HFFc6 (cell line): Measurements from ENCODE around the gene SARDH. TPM values are rescaled to one million over a fixed set of nuclear protein-coding genes. Genes with fewer than 3 reads are reported as not detected.

Experiments used
- DNase-seq: peaks from one replicate; pipeline ENCODE4 v3.0.0-alpha.2; 2018
- H3K27ac Mint-ChIP-seq: 2 replicates; pipeline ENCODE4 v1.8.0; 2020; ENCODE audit warnings: mild to moderate bottlenecking, mixed read lengths
- H3K27me3 Mint-ChIP-seq: 2 replicates; pipeline ENCODE4 v1.8.0; 2021; ENCODE audit warnings: mild to moderate bottlenecking, moderate library complexity, mixed read lengths; ENCODE audit not compliant: insufficient read depth
- H3K36me3 Mint-ChIP-seq: 2 replicates; pipeline ENCODE4 v1.8.0; 2021; ENCODE audit warnings: low read depth, mixed read lengths
- H3K4me1 Mint-ChIP-seq: 2 replicates; pipeline ENCODE4 v1.8.0; 2020; ENCODE audit warnings: low read depth, mixed read lengths
- H3K4me3 Mint-ChIP-seq: 2 replicates; pipeline ENCODE4 v1.8.0; 2020; ENCODE audit warnings: mild to moderate bottlenecking, moderate library complexity, mixed read lengths
- H3K9me3 Mint-ChIP-seq: 2 replicates; pipeline ENCODE4 v1.8.0; 2020; ENCODE audit warnings: mild to moderate bottlenecking, mixed read lengths
- CTCF ChIP-seq: fragments of 200-600 bp; sonication (generic); IDR thresholded peaks from 2 replicates; pipeline ENCODE4 v1.5.0; 2021; ENCODE audit warnings: antibody characterized with exemption, mild to moderate bottlenecking
- total RNA-seq, 6 experiments: library from RNA; stranded (reverse); fragmentation: NEBNext Ultra II Directional; extraction: Animal tissue kit (Norgen Biotek cat#: 25700); gene quantifications; 2 replicates in 1 of 6; 3 replicates in 5 of 6; pipeline ENCODE4 v1.2.3, GENCODE V29; 2021

SARDH gene
- total RNA-seq, 6 experiments from 2014 or later: 0.24 to 5.1 (median 4.1) TPM

GRCh38 chr9:133635533-133636531 lies 102.3 kb downstream of the SARDH start, which contains the start of gene DBH:
TSS of gene DBH (plus strand) at chr9:133636363. CDS start at chr9:133636372, 9 bp downstream.
- no peaks in the 10 kb centered on the region for H3K9me3 Mint-ChIP-seq
- no peak for DNase-seq
- H3K4me3 Mint-ChIP-seq: no peak within 1 kb of the TSS
- TF ChIP-seq CTCF: no peak
- no peaks in the 10 kb centered on the region for H3K36me3 Mint-ChIP-seq
- H3K27ac Mint-ChIP-seq: no peak within 1 kb of the TSS
- H3K27me3 Mint-ChIP-seq: peaks cover 58% of the 10 kb centered on the region
- H3K4me1 Mint-ChIP-seq: no peaks in the 10 kb centered on the region

DNA sequence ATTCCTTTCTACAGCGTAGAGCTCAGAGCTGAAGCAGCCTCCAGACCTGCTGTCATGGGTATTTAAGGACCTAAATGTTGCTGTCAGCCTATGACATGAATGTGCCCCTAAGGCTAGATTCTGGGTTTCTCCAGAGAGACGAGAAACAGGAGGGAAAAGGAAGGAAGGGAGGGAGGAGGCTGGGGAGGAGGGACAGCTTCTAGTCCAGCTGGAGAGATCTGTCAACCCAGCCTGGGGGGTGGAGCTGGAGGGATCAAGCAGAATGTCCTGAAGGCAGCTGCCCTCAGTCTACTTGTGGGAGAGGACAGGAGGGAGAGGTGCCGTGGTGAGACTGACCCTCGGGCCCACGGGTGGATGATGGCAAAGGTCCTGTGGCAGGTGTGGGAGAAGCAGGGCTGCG lies 103.1 kb downstream of the SARDH start:
- Mint-ChIP-seq H3K27ac (no peak overlapping the region), H3K9me3 (no peaks in the 10 kb centered on the region), H3K4me1 (no peaks in the 10 kb centered on the region), H3K36me3 (no peaks in the 10 kb centered on the region), H3K4me3 (no peak overlapping the region), H3K27me3 (peaks cover 50% of the 10 kb centered on the region)
- no peak for DNase-seq
- no peak for TF ChIP-seq CTCF

DNA sequence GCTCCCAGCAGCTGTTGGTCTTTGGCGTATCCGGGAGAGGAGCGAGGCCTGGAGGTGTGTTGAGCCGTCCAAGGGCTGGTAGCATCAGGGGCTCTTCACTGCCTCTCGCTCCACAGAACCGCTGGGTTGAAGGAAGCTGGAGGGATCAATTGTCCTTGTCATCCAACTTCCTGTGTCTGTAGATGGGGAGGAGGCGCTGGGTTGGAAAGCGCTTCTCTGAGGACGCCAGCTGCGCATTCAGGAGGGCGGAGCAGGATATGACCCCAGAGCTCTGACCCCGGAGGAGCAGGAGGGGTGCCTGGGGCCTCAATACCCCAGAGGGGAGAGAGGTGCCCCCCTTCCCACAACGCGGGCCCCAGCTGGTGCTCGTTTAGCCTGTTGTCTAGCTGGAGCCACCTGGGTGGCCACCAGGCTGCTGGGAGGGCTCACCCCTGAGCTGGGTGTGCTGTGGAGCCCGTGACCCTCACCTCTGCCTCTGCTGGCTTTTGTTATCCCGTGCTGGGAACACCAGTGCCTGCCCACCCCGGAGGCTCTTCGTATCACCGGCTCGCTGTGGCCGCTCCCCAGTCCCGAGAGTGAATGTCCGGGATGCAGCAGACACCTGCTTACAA lies 104.0 kb downstream of the SARDH start:
- H3K27me3 Mint-ChIP-seq: peaks cover 43% of the 10 kb centered on the region
- H3K4me3 Mint-ChIP-seq: no peak overlapping the region
- no peak for DNase-seq
- no peaks in the 10 kb centered on the region for H3K4me1 Mint-ChIP-seq
- H3K27ac Mint-ChIP-seq: no peak overlapping the region
- no peaks in the 10 kb centered on the region for H3K9me3 Mint-ChIP-seq
- TF ChIP-seq CTCF: no peak
- no peaks in the 10 kb centered on the region for H3K36me3 Mint-ChIP-seq

DNA sequence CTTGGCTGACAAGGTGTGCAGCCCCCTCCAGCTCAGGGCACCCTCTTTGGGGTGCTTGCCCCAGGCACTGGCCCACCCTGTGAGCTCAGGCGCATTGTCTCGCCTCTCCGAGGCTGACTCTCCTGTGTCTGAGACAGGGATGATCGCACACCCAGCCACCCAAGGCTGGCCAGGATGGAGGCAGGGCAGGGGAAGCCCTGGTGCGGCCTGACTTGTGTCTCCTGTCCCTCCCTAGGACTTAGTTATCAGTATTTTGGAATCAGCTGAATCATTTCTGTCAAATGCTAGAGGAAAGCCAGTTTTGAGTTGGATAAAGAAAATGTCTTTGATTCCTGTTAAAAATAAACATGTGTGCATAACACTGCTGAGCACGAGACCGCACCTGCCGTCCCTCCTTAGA lies 104.5 kb downstream of the SARDH start:
- no peaks in the 10 kb centered on the region for H3K9me3 Mint-ChIP-seq
- peaks cover 46% of the 10 kb centered on the region for H3K27me3 Mint-ChIP-seq
- DNase-seq: no peak
- no peak for TF ChIP-seq CTCF
- no peak overlapping the region for H3K4me3 Mint-ChIP-seq
- H3K27ac Mint-ChIP-seq: no peak overlapping the region
- no peaks in the 10 kb centered on the region for H3K4me1 Mint-ChIP-seq
- no peaks in the 10 kb centered on the region for H3K36me3 Mint-ChIP-seq

DNA sequence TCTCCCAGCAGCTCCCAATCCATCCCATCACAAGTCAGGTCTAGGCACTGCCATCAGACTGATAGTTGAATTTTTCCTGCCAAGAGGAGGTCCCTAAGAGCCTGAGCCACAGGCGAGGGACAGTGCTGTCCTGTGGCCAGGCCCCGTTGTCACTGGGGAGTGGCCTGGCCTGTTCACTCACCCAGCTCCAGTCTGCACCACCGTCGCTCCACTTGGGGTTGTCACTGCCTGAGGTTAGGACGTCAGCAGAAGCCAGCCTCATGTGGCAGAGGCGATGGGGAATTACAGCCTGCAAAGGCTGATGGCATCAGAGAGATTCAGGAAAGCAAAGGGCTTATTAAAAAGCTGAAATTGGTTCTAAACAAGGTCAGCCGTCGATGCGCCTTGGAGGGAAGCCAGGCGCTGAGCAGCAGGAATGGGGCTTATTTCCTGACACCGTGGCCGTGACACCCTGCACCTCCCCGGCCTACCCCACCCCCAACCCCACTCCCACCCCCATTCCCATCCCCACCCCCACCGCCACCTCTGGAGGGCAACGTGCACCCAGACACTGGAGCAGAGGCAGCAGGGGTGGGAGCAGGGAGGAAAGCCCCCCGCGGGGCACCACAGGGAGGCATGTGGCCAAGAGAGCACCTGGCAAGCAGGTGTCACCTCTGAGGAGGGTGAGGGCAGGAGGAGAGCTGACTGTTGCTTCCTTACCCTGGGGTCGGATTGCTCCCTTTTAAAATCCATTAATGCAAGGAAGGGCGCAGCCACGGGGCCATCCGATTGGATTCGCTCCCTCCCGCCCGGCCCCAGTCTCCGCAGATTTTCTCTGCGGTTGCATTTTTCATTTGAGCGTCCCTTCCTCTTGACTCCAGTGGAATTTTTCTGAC lies 105.1 kb downstream of the SARDH start:
- no peaks in the 10 kb centered on the region for H3K36me3 Mint-ChIP-seq
- DNase-seq: no peak
- peaks cover 46% of the 10 kb centered on the region for H3K27me3 Mint-ChIP-seq
- no peaks in the 10 kb centered on the region for H3K9me3 Mint-ChIP-seq
- no peak overlapping the region for H3K27ac Mint-ChIP-seq
- H3K4me3 Mint-ChIP-seq: no peak overlapping the region
- no peaks in the 10 kb centered on the region for H3K4me1 Mint-ChIP-seq
- TF ChIP-seq CTCF: no peak
